Measurements from ENCODE around the gene FSCN2. TPM values are rescaled to one million over a fixed set of nuclear protein-coding genes. Genes with fewer than 3 reads are reported as not detected.

FSCN2 gene
- total RNA-seq, 3 donors from 2014 or later = 0.48 to 3.2 (median 1.6) TPM

DNA sequence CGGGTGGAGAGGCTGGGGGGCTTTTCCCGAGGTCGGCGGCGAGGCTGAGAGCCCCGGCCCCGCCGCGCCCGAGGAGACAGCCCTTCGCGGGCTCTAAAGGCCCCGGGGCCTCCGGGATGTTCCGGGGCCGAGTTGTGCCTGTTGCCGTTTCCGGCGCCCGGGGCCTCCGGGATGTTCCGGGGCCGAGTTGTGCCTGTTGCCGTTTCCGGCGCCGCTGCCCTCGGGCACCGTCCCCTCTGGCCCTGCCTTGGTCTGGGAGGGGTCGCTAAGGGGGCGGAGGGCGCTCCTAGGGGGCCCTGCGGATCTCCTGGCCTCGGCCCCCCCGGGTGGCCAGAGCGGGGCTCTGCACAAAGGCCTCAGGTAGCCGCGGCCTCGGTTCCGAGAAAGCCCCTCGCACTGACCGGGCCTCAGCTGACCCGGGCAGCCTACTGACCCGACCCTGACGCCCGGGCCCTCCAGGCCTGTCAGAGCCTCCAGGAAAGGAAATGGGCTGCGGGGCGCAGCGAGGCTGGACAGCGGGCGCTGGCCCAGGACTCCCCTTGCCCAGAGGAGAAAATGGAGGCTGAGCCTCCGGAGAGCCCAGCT, 39.8 kb upstream of the FSCN2 start:
- Histone ChIP-seq H3K27ac (peak overlapping the region; percentile 6 to 45), H3K4me3 (peak overlapping the region; percentile 55 to 78 (median 62)), H3K36me3 (no peaks in the 10 kb centered on the region), H3K9me3 (no peaks in the 10 kb centered on the region), H3K27me3 (no peaks in the 10 kb centered on the region), H3K4me1 (peaks cover 0 to 4% of the 10 kb centered on the region in 2 donors)
- intact Hi-C loops (cut with DNase I; ENCODE audit: low total_unique reads) = loop anchor here (10.0 kb wide), 1 partner anchor 234 kb away; no protein-coding TSS in a partner anchor
- TF ChIP-seq CTCF (IDR thresholded peaks at IDR 0.05) = no peak
- TF ChIP-seq POLR2AphosphoS5 (IDR thresholded peaks at IDR 0.05) = no peak
- DNase-seq (ENCODE audit: low spot score in 2 of 2) = no peak

DNA sequence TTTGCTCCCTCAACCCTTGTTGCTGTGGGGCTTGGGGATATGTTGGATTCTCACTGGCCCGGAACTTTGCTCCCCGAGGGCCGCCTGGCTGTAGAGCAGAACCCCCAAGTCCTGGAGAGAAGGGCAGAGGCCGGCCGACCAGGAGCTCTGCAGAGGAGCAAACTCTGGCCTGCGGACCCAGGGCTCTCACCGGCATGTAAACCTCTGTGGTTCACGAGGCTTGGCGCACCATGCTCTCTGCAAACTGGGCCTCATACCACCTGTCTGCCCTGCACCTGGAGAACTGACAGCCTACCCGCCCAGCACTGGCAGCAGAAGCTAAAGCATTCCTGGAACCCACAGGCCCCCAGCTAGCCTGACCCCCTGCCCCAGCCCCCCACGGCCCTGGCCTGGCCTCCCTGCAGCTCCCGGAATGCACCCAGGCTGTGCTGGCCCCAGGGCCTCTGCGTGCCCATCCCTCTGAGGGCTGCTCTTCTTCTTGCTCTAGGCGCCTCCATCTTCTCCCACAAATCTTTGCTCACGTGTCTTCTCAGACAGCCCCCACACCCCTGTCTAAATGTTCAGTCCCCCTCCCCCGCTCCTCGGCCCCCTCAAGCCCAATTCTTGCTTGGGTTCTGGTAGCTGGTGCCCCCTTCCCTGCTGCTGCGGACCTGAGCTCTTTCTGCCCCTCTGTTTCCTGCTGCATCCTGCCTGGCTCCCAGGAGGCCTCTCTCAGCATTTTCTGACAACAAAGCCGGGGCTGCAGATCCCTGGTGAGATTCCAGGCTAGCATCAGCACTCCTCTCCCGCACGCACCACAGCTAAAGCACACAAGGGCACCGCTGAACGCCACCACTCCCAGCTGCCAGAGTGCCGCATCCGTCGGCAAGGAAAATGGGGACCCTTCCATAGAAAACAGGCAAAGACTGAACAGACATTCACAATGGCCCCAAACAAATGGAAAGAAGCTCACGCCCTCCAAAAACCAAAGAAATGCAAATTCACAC, 38.9 kb upstream of the FSCN2 start:
- H3K9me3 ChIP-seq = no peaks in the 10 kb centered on the region
- no peaks in the 10 kb centered on the region for H3K36me3 ChIP-seq
- no peak overlapping the region for H3K27ac ChIP-seq
- H3K27me3 ChIP-seq = no peaks in the 10 kb centered on the region
- no peak overlapping the region for H3K4me3 ChIP-seq
- intact Hi-C loops (cut with DNase I; ENCODE audit: low total_unique reads) = loop anchor here (10.0 kb wide), 1 partner anchor 235 kb away; no protein-coding TSS in a partner anchor
- no peak for TF ChIP-seq POLR2AphosphoS5 (IDR thresholded peaks at IDR 0.05)
- DNase-seq (ENCODE audit: low spot score in 2 of 2) = no peak
- no peaks in the 10 kb centered on the region for H3K4me1 ChIP-seq

- Histone ChIP-seq H3K36me3 (no peaks in the 10 kb centered on the region), H3K4me1 (no peaks in the 10 kb centered on the region), H3K27me3 (no peaks in the 10 kb centered on the region), H3K27ac (no peak overlapping the region), H3K4me3 (no peak overlapping the region), H3K9me3 (no peaks in the 10 kb centered on the region)
- intact Hi-C loops (cut with DNase I; ENCODE audit: low total_unique reads) = loop anchor here (10.0 kb wide), 1 partner anchor 235 kb away; no protein-coding TSS in a partner anchor
- no peak for DNase-seq (ENCODE audit: low spot score in 2 of 2)
- TF ChIP-seq POLR2A (IDR thresholded peaks at IDR 0.05) (no peak), CTCF (IDR thresholded peaks at IDR 0.05) (no peak), POLR2AphosphoS5 (IDR thresholded peaks at IDR 0.05) (no peak)
Observed at GRCh38 chr17:81489998-81490992, 37.9 kb upstream of the FSCN2 start.

- Histone ChIP-seq H3K36me3 (no peaks in the 10 kb centered on the region), H3K27ac (no peak overlapping the region), H3K9me3 (no peaks in the 10 kb centered on the region), H3K27me3 (no peaks in the 10 kb centered on the region), H3K4me3 (no peak overlapping the region), H3K4me1 (no peaks in the 10 kb centered on the region)
- intact Hi-C loops (cut with DNase I; ENCODE audit: low total_unique reads) = no loop called here
- DNase-seq (ENCODE audit: low spot score in 2 of 2) = no peak
- TF ChIP-seq POLR2A (IDR thresholded peaks at IDR 0.05) (no peak), POLR2AphosphoS5 (IDR thresholded peaks at IDR 0.05) (no peak), CTCF (IDR thresholded peaks at IDR 0.05) (no peak)
Observed at GRCh38 chr17:81491181-81491581, 37.0 kb upstream of the FSCN2 start.

DNA sequence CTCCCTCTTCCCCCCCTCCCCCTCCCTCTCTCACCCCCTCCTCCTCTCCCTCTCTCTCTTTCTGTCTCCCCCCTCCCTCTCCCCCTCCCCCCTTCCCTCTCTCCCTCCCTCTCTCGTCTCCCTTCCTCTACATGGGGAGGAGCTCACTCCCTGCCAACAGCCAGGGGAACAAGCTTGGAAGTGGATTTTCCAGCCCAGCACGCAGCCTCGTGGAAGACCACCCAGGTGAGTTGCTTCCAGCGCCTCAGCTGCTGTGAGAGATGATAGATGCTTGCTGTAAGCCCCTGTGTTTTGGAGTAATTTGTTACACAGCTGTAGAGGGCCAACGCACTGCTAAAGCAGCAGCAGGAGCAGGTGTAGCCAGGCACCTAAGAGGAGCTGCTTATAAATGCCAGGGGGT, 36.4 kb upstream of the FSCN2 start:
- H3K4me3 ChIP-seq = no peak overlapping the region
- H3K27me3 ChIP-seq = no peaks in the 10 kb centered on the region
- intact Hi-C loops (cut with DNase I; ENCODE audit: low total_unique reads) = no loop called here
- TF ChIP-seq POLR2A (IDR thresholded peaks at IDR 0.05) (no peak), POLR2AphosphoS5 (IDR thresholded peaks at IDR 0.05) (no peak), CTCF (IDR thresholded peaks at IDR 0.05) (no peak)
- no peaks in the 10 kb centered on the region for H3K4me1 ChIP-seq
- DNase-seq (ENCODE audit: low spot score in 2 of 2) = no peak
- H3K27ac ChIP-seq = no peak overlapping the region
- no peaks in the 10 kb centered on the region for H3K36me3 ChIP-seq
- no peaks in the 10 kb centered on the region for H3K9me3 ChIP-seq

Measured in breast epithelium (tissue), 4 donors.